Activated T-cell treated with anti-CD3 and anti-CD28 coated beads, Interleukin-2, amount 50 U/mL, for 72 hours (primary cell): ENCODE measurements around the gene GNG7. TPM values are rescaled to one million over a fixed set of nuclear protein-coding genes. Genes with fewer than 3 reads are reported as not detected.
"Not testable (repeated sequence)": the region's sequence is repeated elsewhere in the genome, so short reads cannot be mapped to it uniquely, and the experiment has no call there.

Source experiments
- ATAC-seq, 2 donors: fragments of 150-1000 bp; cut with Tn5 transposase; replicated peaks in 1 of 2; 2 replicates each; pipeline ENCODE4 v1.10.0; 2021; ENCODE audit warnings: moderate library complexity in 2 of 2, mild to moderate bottlenecking in 1 of 2
- DNase-seq, 2 donors: peaks; one replicate each; pipeline ENCODE4 v3.0.0; 2021 to 2022; ENCODE audit warnings: mixed read lengths in 1 of 2
- H3K27ac Mint-ChIP-seq: one replicate; pipeline ENCODE4 v1.8.0; 2022; ENCODE audit warnings: mild to moderate bottlenecking, moderate library complexity, mixed read lengths
- H3K27me3 Mint-ChIP-seq: one replicate; pipeline ENCODE4 v1.8.0; 2022; ENCODE audit warnings: low read depth, mixed read lengths
- H3K36me3 Mint-ChIP-seq, 2 donors: one replicate each; pipeline ENCODE4 v1.8.0; 2022; ENCODE audit warnings: mixed read lengths in 2 of 2, mild to moderate bottlenecking in 1 of 2; ENCODE audit not compliant: insufficient read depth in 2 of 2
- H3K4me1 Mint-ChIP-seq: one replicate; pipeline ENCODE4 v1.8.0; 2022; ENCODE audit warnings: low read depth, mixed read lengths
- H3K4me3 Mint-ChIP-seq, 2 donors: one replicate each; pipeline ENCODE4 v1.8.0; 2022; ENCODE audit warnings: mild to moderate bottlenecking in 2 of 2, mixed read lengths in 2 of 2, moderate library complexity in 2 of 2
- H3K9me3 Mint-ChIP-seq, 2 donors: one replicate each; pipeline ENCODE4 v1.8.0; 2022; ENCODE audit warnings: mixed read lengths in 2 of 2
- total RNA-seq, 2 donors: library from RNA; stranded (reverse); gene quantifications; one replicate each; pipeline ENCODE4 v1.2.3, GENCODE V29; 2022

Gene GNG7
- total RNA-seq, 2 donors from 2014 or later = 1.3 TPM

DNA sequence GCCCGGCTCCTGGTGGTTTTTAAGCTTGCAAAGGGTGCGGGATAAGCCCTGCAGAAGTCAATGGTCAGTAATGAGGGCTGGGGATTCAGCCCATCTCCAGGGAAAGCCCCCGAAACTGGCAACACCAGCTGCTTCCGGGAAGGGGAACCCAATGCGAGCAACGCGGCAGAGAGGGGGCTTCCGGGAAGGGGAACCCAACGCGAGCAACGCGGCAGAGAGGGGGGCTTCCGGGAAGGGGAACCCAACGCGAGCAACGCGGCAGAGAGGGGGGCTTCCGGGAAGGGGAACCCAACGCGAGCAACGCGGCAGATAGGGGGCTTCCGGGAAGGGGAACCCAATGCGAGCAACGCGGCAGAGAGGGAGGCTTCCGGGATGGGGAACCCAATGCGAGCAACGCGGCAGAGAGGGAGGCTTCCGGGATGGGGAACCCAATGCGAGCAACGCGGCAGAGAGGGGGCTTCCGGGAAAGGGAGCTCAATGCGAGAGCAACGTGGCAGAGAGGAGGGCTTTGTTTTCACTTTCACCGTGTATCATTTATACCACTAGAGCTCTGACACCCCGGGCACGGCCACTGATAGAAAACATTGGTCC, 80.0 kb downstream of the GNG7 start:
- peak overlapping the region; percentile 72 to 85 for H3K4me3 Mint-ChIP-seq
- H3K36me3 Mint-ChIP-seq, ATAC-seq, H3K27me3 Mint-ChIP-seq, H3K9me3 Mint-ChIP-seq: not testable (repeated sequence)
- H3K27ac Mint-ChIP-seq = peak overlapping the region; percentile 1
- H3K4me1 Mint-ChIP-seq = peaks cover 60% of the 10 kb centered on the region
- peak in 1 of 2 donors; percentile 36 for DNase-seq

DNA sequence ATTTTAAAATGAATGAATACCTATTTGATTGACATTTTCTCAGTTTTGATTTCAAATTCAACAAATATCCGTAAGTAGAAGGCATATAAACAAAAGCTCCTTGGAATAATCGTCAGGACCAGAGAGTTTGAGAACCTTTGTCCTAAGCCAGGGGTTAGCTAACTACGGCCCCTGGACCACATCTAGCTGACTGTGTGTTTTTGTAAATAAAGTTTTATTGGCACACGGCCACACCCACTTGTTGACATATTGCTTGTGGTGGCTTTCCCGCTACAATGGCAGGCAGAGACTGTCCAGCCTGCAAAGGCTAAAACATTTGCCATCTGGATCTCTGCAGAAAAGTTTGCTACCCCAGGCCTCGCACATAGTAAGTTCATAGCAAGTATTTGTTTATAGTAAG, 83.4 kb downstream of the GNG7 start:
- no peaks in the 10 kb centered on the region for H3K27me3 Mint-ChIP-seq
- peak overlapping the region; percentile 52 for H3K27ac Mint-ChIP-seq
- H3K36me3 Mint-ChIP-seq = peaks cover 2 to 5% of the 10 kb centered on the region in 2 donors
- DNase-seq (no peak), ATAC-seq (no peak)
- H3K4me1 Mint-ChIP-seq = peaks cover 63% of the 10 kb centered on the region
- no peaks in the 10 kb centered on the region for H3K9me3 Mint-ChIP-seq
- H3K4me3 Mint-ChIP-seq = peak overlapping the region; percentile 72 to 85

DNA sequence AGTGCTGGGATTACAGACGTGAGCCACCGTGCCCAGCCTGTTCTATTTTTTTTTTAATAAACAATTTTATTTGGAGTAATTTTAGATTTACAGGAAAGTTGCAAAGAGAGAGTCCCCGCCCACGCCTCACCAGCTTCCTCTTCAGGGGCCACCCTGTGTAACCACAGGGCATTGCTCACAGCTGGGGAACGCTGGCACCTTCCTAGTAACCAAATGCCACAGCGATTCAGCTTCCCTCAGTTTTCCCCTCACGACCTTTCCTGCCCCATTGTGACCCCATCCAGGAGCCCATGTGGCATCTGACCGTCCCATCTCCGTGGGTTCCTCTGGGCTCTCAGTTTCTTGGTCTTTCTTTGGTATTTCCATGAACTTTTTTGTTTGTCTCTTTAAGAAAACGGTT, 83.9 kb downstream of the GNG7 start:
- Mint-ChIP-seq H3K27ac (peak overlapping the region; percentile 52), H3K27me3 (peaks cover under 1% of the 10 kb centered on the region), H3K9me3 (no peaks in the 10 kb centered on the region), H3K36me3 (peaks cover 2 to 5% of the 10 kb centered on the region in 2 donors), H3K4me1 (peaks cover 67% of the 10 kb centered on the region), H3K4me3 (peak overlapping the region; percentile 72 to 85)
- ATAC-seq (peak; percentile 25 to 40), DNase-seq (peak; percentile 73 to 89)

DNA sequence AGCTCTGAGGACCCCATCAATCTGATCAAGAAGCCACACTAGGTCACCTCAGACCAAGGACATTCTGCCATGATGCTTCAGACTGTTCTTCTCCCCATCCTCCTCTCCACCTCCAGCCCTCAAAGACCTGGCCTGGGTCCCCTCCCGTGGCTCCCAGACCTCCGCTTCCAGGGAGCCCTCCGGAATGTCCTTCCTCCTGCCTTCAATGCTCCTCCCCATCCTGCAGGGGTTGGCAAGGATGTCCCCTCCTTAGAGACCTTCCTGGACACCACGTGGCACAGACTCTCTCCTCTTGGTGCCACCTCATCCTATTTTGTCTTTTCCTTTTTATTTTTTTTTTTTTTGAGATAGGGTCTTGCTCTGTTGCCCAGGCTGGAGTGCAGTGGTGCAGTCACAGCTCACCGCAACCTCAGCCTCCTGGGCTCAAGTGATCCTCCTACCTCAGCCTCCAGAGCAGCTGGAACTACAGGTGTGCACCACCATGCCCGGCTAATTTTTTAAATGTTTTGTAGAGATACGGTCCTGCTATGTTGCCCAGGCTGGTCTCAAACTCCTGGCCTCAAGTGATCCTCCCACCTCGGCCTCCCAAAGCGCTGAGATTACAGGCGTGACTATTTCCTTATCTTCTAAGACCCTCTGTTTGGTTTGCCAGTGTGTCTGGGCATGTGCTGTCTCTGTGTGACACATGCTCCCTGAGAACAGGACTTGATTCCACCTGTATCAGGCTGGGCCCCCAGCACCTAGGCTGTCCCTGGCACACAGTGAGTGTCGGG, 84.9 kb downstream of the GNG7 start:
- Mint-ChIP-seq H3K27me3 (peaks cover 7% of the 10 kb centered on the region), H3K9me3 (no peaks in the 10 kb centered on the region), H3K4me3 (peak overlapping the region; percentile 13 to 85), H3K36me3 (peaks cover 2 to 5% of the 10 kb centered on the region in 2 donors), H3K27ac (peak overlapping the region; percentile 3), H3K4me1 (peaks cover 76% of the 10 kb centered on the region)
- no peak for DNase-seq
- ATAC-seq = no peak

DNA sequence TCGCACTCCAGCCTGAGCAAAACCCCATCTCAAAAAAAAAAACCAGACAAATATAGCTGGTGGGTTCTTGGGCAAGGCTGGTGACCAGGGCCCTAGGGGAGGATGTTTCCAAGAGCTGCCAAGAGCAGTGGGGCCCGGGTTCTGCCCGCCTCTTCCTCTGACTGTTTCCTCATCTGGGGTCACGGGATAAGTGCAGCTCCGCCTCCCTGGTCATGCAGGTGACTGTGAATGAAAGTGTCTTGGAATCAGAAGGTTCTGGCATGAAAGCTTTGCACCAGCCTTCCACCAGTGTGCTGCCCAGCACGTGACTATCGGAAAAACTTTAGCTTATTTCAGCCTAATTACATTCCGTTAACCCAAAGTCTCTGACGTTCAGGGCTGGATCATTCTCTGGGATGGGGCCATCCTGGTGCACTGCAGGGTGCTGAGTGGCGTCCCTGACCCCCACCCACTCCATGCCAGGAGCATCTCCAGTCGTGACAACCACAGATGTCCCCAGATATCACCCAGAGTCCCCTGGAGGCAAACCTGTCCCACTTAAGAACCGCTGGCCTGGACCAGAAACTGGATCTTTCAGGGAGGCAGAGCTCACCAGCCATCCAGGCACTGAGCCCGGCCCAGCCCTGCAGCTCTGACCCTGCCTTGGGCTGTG, 85.6 kb downstream of the GNG7 start:
- Mint-ChIP-seq H3K4me3 (peak overlapping the region; percentile 13 to 85), H3K27ac (no peak overlapping the region), H3K27me3 (peaks cover 13% of the 10 kb centered on the region), H3K9me3 (no peaks in the 10 kb centered on the region), H3K4me1 (peaks cover 77% of the 10 kb centered on the region), H3K36me3 (peaks cover 2 to 5% of the 10 kb centered on the region in 2 donors)
- peak; percentile 41 to 43 for DNase-seq
- ATAC-seq = peak in 1 of 2 donors; percentile 12

DNA sequence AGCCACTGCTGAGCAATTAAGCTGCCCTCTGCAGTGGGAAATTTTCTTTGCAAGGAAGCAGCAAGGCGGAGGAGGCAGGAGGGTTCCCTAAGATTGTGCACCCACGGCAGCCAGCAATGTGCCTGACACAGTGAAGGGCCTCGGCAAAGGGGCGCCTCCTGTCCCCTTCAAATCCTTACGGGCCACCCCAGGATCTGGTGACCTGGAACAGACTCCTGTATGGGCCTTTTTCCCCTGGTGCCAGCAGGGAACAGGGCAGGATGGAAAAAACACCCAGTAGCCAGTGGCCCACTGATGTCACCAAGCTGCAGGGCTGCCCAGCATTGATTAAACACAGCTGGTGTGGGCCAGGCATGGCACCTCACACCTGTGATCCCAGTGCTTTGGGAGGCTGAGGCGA, 86.7 kb downstream of the GNG7 start:
- Mint-ChIP-seq H3K36me3 (peaks cover 0 to 5% of the 10 kb centered on the region in 2 donors), H3K27ac (no peak overlapping the region), H3K27me3 (peaks cover 13% of the 10 kb centered on the region), H3K9me3 (no peaks in the 10 kb centered on the region), H3K4me3 (no peak overlapping the region), H3K4me1 (peaks cover 66% of the 10 kb centered on the region)
- ATAC-seq = no peak
- DNase-seq = no peak

DNA sequence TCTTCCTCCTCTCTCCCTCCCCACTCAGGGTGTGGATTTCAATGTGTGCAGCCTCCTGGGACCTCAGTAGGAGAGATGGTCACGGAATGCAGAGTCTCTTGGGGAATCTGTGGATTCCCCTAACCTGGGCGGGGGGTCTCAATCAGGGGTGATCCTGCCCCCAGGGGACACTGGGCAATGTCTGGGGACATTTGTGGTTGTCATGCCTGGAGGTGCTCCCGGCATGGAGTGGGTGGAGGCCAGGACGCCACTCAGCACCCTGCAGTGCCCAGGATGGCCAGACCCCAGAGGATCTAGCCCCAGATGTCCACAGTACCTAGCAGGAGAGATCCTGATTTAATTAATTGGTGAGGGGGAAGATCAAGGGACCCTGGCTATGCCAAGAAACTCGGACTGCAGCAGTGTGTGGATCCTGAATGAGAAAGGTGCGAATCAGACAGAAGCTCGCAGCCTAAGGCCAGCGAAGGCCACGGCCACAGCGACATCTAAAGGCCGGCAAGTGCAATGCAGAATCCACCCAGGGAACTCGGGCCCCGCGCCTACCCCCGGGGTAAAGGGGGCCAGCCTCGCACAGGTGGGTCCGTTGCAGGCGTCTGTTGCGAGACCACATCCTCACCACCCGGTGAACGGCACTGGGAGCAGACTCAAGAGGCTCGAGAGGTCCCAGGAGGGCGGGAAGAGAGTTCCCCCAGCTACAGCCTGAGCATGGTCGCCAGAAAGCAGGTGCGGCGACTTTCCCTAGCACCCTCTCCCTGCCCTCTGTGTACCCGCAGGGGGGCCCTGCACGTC, 88.8 kb downstream of the GNG7 start:
- Mint-ChIP-seq H3K9me3 (no peaks in the 10 kb centered on the region), H3K36me3 (peaks cover 0 to 5% of the 10 kb centered on the region in 2 donors), H3K4me1 (peaks cover 62% of the 10 kb centered on the region), H3K27me3 (peaks cover 22% of the 10 kb centered on the region), H3K27ac (no peak overlapping the region), H3K4me3 (peak overlapping the region in 1 of 2 donors; percentile 39)
- DNase-seq (peak; percentile 56 to 71), ATAC-seq (peak; percentile 37 to 42)

DNA sequence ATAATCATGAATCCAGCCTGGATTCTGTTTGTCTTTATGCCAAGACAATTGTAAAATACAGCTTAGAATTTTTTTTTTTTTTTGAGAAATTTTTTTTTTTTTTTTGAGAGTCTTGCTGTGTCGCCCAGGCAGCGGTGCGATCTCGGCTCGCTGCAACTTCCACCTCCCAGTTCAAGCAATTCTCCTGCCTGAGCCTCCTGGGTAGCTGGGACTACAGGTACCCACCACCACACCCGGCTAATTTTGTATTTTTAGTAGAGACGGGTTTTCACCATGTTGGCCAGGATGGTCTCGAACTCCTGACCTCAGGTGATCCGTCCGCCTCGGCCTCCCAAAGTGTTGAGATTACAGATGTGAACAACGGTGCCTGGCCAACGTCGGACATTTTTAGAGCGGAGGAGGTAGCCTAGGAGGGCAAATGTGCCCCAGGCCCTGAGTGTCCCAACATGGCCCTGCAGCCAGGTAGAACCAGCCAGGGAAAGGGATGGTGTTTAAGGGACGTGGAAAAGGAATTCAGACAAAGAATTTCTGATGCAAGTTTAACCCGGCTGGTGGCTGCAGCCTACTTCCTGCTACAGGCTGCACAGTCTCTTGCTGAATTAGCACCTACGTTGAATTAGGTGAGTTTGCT, 89.8 kb downstream of the GNG7 start:
- peak overlapping the region in 1 of 2 donors; percentile 48 for H3K4me3 Mint-ChIP-seq
- DNase-seq = no peak
- no peaks in the 10 kb centered on the region for H3K9me3 Mint-ChIP-seq
- peaks cover 62% of the 10 kb centered on the region for H3K4me1 Mint-ChIP-seq
- H3K27me3 Mint-ChIP-seq = peaks cover 27% of the 10 kb centered on the region
- H3K36me3 Mint-ChIP-seq = peaks cover 0 to 5% of the 10 kb centered on the region in 2 donors
- no peak overlapping the region for H3K27ac Mint-ChIP-seq
- ATAC-seq = no peak

DNA sequence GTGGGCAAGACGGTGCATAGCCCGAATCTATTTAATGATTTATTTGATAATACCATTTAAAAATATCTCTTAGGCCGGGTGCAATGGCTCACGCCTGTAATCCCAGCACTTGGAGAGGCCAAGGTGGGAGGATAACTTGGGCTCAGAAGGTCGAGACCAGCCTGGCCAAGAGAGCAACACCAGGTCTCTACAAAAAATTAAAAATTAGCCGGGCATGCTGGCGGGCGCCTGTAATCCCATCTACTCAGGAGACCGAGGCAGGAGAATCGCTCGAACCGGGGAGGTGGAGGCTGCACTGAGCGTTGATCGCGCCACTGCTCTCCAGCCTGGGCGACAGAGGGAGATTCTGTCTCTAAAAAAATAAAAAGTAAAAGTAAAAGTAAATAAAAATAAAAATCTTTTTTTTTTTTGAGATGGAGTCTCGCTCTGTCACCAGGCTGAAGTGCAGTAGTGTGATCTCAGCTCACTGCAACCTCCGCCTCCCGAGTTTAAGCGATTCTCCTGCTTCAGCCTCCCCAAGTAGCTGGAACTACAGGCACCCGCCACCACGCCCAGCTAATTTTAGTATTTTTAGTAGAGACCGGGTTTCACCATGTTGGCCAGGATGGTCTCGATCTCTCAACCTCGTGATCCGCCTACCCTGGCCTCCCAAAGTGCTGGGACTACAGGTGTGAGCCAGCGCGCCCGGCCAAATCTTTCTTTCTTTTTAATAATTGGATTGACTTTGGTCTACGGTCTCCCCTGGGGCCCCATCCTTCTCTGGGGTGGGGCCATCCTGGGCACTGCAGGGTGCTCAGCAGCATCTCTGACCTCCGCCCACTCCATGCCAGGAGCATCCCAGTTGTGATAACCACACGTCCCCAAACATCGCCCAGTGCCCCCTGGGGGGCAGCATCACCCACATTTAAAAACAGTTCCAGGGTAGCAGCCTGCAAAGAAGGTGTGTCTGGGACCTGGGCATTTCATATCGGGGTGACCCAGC, 90.7 kb downstream of the GNG7 start:
- H3K27me3 Mint-ChIP-seq = peaks cover 29% of the 10 kb centered on the region
- H3K4me3 Mint-ChIP-seq = peak overlapping the region; percentile 47 to 93
- peaks cover 0 to 5% of the 10 kb centered on the region in 2 donors for H3K36me3 Mint-ChIP-seq
- ATAC-seq = no peak
- H3K9me3 Mint-ChIP-seq = no peaks in the 10 kb centered on the region
- DNase-seq = no peak
- peaks cover 62% of the 10 kb centered on the region for H3K4me1 Mint-ChIP-seq
- H3K27ac Mint-ChIP-seq = no peak overlapping the region

DNA sequence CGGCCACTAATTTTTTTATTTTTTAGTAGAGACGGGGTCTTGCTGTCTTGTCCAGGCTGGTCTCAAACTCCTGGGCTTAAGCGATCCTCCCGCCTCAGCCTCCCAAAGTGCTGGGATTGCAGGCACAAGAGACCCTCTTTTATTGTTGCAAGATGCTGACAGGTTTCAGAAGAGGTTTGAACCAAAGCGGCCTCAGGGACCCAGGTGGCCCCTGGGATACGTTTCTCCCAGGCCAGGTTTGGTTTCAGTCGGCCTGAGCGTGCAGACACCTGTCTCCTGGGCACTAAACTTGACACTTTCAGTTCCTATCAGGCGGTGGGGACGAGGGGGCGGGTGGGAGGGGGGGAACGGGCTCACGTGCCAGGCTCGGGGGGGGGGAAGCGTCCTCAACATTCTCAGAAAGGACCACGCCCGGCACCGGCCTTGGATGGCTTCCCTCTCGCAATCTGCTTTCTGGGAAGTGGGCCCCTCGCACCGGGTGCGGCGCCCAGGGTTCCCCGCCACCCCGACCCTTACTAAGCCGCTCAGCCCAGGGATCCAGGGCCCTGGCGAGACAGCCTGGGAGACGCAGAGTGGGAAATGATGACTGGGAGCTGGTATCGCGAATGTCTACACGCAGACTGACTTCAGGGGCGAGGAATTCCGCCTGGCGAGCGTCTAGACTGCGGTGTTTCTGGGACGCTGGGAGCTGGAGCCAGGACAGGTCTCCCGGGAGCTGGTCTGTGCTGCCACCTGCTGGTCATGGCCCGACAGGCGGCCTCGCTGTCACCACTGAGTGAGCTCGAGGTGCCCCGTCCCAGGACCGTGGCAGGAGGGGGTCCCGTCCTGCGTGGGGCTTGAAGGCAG, 91.6 kb downstream of the GNG7 start:
- no peaks in the 10 kb centered on the region for H3K9me3 Mint-ChIP-seq
- DNase-seq (peak; percentile 89 to 93), ATAC-seq (peak; percentile 59 to 70)
- H3K27ac Mint-ChIP-seq = no peak overlapping the region
- peak overlapping the region; percentile 93 for H3K4me3 Mint-ChIP-seq
- H3K36me3 Mint-ChIP-seq = peaks cover 0 to 5% of the 10 kb centered on the region in 2 donors
- peaks cover 62% of the 10 kb centered on the region for H3K4me1 Mint-ChIP-seq
- peaks cover 31% of the 10 kb centered on the region for H3K27me3 Mint-ChIP-seq
